ENCODE measurements around the gene ZFYVE9. TPM values are rescaled to one million over a fixed set of nuclear protein-coding genes. Genes with fewer than 3 reads are reported as not detected.
"Not testable (repeated sequence)": the region's sequence is repeated elsewhere in the genome, so short reads cannot be mapped to it uniquely, and the experiment has no call there.

The ZFYVE9 gene
- total and polyA plus RNA-seq, 9 of the 15 experiments (the other 6 are each of a cell fraction or from before 2014, with no cell fraction given), result 0.52 to 14.4 (median 8.9) TPM

DNA sequence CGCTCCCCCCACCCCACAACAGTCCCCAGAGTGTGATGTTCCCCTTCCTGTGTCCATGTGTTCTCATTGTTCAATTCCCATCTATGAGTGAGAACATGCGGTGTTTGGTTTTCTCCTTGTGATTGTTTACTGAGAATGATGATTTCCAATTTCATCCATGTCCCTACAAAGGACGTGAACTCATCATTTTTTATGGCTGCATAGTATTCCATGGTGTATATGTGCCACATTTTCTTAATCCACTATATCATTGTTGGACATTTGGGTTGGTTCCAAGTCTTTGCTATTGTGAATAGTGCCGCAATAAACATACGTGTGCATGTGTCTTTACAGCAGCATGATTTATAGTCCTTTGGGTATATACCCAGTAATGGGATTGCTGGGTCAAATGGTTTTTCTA is 29.3 kb downstream of the ZFYVE9 start:
- FAIRE-seq; intact Hi-C loops (cut with micrococcal nuclease); DNase-seq (ENCODE audit: extremely low read depth in 1 of 4, low spot score in 3 of 4); H3K4me3 ChIP-seq; H2AFZ ChIP-seq (ENCODE audit: low read depth, low read length); H3K27ac ChIP-seq (ENCODE audit: extremely low read depth, low read depth, low read length); H3K36me3 ChIP-seq (ENCODE audit: control insufficient read depth, insufficient read depth, low read length); POLR2A ChIA-PET; H3K27me3 ChIP-seq (ENCODE audit: control insufficient read depth in 2 of 2, insufficient read depth in 2 of 2, low read length in 2 of 2); H3K79me2 ChIP-seq (ENCODE audit: control insufficient read depth, insufficient read depth, low read length); H3K4me2 ChIP-seq (ENCODE audit: insufficient read depth, low read length); H3K4me1 ChIP-seq (replicated peaks in 1 of 2; ENCODE audit: control insufficient read depth in 2 of 2, insufficient read depth in 2 of 2, low read length in 2 of 2); in situ Hi-C loops (cut with MboI); H3K9me1 ChIP-seq (ENCODE audit: control insufficient read depth, insufficient read depth, low read length); H4K20me1 ChIP-seq (replicated peaks; ENCODE audit: control insufficient read depth, insufficient read depth, low read length); H3K9me3 ChIP-seq (replicated peaks; ENCODE audit: control insufficient read depth, insufficient read depth, low read depth, low read length); CTCF ChIA-PET (ENCODE audit: low intra/inter-chr PET ratio); ATAC-seq; H3K9ac ChIP-seq (ENCODE audit: insufficient read depth in 1 of 2, low read depth in 2 of 2, low read length in 2 of 2); BruUV-seq (replicated peaks): not testable (repeated sequence)
- TF ChIP-seq BCOR (IDR thresholded peaks at IDR 0.05), result 0 out of 2 replicates have a peak, but pooled peaks have one; percentile 36
- 0 out of 4 replicates have a peak, but pooled peaks of 1 of the 2 experiments have one; percentile 22 for TF ChIP-seq KDM1A (IDR thresholded peaks at IDR 0.05)
- TF ChIP-seq ZNF146 (CRISPR knock-in tag; IDR thresholded peaks at IDR 0.05; ENCODE audit: unreplicated experiment), result peak; percentile 67
- 74% methylated on average over 3 of the region's 5 CpGs for WGBS (ENCODE audit: insufficient coverage, low coverage, missing lambda C conversion rate)

DNA sequence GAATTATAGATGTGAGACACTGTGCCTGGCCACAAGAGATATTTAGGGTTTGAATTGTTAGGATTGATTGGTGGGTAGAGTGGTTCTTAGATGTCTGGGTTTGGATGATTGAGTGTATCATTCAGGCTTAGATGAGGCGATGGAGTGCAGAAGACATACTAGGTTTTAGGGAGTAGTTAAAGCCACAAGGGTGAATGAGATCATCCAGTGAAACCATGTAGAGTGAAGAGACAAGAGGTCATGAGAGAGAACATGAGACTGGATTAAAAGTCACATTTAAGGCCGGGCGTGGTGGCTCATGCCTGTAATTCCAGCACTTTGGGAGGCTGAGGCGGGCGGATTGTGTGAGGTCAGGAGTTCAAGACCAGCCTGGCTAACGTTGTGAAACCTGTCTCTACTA is 37.2 kb downstream of the ZFYVE9 start:
- H3K9me1 ChIP-seq (ENCODE audit: control insufficient read depth, insufficient read depth, low read length), result no peaks in the 10 kb centered on the region
- H3K4me3 ChIP-seq, result no peak overlapping the region
- H3K4me1 ChIP-seq (replicated peaks in 1 of 2; ENCODE audit: control insufficient read depth in 2 of 2, insufficient read depth in 2 of 2, low read length in 2 of 2), result peaks cover 6 to 7% of the 10 kb centered on the region in 2 experiments; a peak in 3 of 5 replicates
- POLR2A ChIA-PET, result no interaction called here
- H3K27me3 ChIP-seq (ENCODE audit: control insufficient read depth in 2 of 2, insufficient read depth in 2 of 2, low read length in 2 of 2), result no peaks in the 10 kb centered on the region
- ATAC-seq (peak; percentile 47; the same call in 2 of the 3 replicates), DNase-seq (ENCODE audit: extremely low read depth in 1 of 4, low spot score in 3 of 4) (no peak), FAIRE-seq (peak; percentile 32)
- CTCF ChIA-PET (ENCODE audit: low intra/inter-chr PET ratio), result no interaction called here
- no peak overlapping the region for H2AFZ ChIP-seq (ENCODE audit: low read depth, low read length)
- H3K79me2 ChIP-seq (ENCODE audit: control insufficient read depth, insufficient read depth, low read length), result peaks cover 5% of the 10 kb centered on the region; the same call in 1 of the 3 replicates
- H3K4me2 ChIP-seq (ENCODE audit: insufficient read depth, low read length), result no peak overlapping the region
- H3K9ac ChIP-seq (ENCODE audit: insufficient read depth in 1 of 2, low read depth in 2 of 2, low read length in 2 of 2), result no peak overlapping the region
- WGBS (ENCODE audit: insufficient coverage, low coverage, missing lambda C conversion rate), result 53% methylated on average over 6 of the region's 6 CpGs
- H3K9me3 ChIP-seq (replicated peaks; ENCODE audit: control insufficient read depth, insufficient read depth, low read depth, low read length), result no peaks in the 10 kb centered on the region
- intact Hi-C loops (cut with micrococcal nuclease), result no loop called here
- in situ Hi-C loops (cut with MboI), result no loop called here
- H4K20me1 ChIP-seq (replicated peaks; ENCODE audit: control insufficient read depth, insufficient read depth, low read length), result no peaks in the 10 kb centered on the region
- H3K36me3 ChIP-seq (ENCODE audit: control insufficient read depth, insufficient read depth, low read length), result no peaks in the 10 kb centered on the region
- H3K27ac ChIP-seq (ENCODE audit: extremely low read depth, low read depth, low read length), result no peak overlapping the region
- BruUV-seq (replicated peaks), result no TSS peak
- TF ChIP-seq WHSC1 (IDR thresholded peaks at IDR 0.05; ENCODE audit: low read length) (no peak), CXXC5 (CRISPR knock-in tag; IDR thresholded peaks at IDR 0.05) (no peak), ZNF224 (CRISPR knock-in tag; IDR thresholded peaks at IDR 0.05) (no peak), SMAD4 (CRISPR knock-in tag; conservative IDR thresholded peaks at IDR 0.05) (no peak), ATF3 (IDR thresholded peaks at IDR 0.05) (peak; percentile 24; the same call in 1 of the 2 replicates), ATF3 (CRISPR knock-in tag; conservative IDR thresholded peaks at IDR 0.05) (no peak), SREBF2 (CRISPR knock-in tag; IDR thresholded peaks at IDR 0.05) (no peak)
- TF ChIP-seq, protein P1, sequence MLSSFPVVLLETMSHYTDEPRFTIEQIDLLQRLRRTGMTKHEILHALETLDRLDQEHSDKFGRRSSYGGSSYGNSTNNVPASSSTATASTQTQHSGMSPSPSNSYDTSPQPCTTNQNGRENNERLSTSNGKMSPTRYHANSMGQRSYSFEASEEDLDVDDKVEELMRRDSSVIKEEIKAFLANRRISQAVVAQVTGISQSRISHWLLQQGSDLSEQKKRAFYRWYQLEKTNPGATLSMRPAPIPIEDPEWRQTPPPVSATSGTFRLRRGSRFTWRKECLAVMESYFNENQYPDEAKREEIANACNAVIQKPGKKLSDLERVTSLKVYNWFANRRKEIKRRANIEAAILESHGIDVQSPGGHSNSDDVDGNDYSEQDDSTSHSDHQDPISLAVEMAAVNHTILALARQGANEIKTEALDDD (IDR thresholded peaks at IDR 0.05), result 0 out of 2 replicates have a peak, but pooled peaks have one; percentile 17
- TF ChIP-seq, protein P2, sequence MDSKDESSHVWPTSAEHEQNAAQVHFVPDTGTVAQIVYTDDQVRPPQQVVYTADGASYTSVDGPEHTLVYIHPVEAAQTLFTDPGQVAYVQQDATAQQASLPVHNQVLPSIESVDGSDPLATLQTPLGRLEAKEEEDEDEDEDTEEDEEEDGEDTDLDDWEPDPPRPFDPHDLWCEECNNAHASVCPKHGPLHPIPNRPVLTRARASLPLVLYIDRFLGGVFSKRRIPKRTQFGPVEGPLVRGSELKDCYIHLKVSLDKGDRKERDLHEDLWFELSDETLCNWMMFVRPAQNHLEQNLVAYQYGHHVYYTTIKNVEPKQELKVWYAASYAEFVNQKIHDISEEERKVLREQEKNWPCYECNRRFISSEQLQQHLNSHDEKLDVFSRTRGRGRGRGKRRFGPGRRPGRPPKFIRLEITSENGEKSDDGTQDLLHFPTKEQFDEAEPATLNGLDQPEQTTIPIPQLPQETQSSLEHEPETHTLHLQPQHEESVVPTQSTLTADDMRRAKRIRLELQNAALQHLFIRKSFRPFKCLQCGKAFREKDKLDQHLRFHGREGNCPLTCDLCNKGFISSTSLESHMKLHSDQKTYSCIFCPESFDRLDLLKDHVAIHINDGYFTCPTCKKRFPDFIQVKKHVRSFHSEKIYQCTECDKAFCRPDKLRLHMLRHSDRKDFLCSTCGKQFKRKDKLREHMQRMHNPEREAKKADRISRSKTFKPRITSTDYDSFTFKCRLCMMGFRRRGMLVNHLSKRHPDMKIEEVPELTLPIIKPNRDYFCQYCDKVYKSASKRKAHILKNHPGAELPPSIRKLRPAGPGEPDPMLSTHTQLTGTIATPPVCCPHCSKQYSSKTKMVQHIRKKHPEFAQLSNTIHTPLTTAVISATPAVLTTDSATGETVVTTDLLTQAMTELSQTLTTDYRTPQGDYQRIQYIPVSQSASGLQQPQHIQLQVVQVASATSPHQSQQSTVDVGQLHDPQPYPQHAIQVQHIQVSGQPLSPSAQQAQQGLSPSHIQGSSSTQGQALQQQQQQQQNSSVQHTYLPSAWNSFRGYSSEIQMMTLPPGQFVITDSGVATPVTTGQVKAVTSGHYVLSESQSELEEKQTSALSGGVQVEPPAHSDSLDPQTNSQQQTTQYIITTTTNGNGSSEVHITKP (IDR thresholded peaks at IDR 0.05; ENCODE audit: partially characterized antibody), result no peak

All from K562 (cell line).